Spleen (tissue), 11 donors: ENCODE measurements around the gene FAM120A. TPM values are rescaled to one million over a fixed set of nuclear protein-coding genes. Genes with fewer than 3 reads are reported as not detected.

Source experiments
- DNase-seq: peaks from one replicate; pipeline ENCODE4 v3.0.0-alpha.2; 2020
- H3K27ac ChIP-seq, 8 donors: fragments of 200-600 bp; sonication (generic) in 7 of 8; 1 replicate in 4 of 8; 2 replicates in 4 of 8; pipeline versions ENCODE4 v1.5.0 to v1.8.0; 2016 to 2021; ENCODE audit warnings: inconsistent platforms in 4 of 8, mild to moderate bottlenecking in 4 of 8, moderate library complexity in 1 of 8
- H3K27me3 ChIP-seq, 7 donors: fragments of 200-600 bp; sonication (generic) in 6 of 7; replicated peaks in 1 of 7; 1 replicate in 4 of 7; 2 replicates in 3 of 7; pipeline versions ENCODE4 v1.5.0 to v1.8.0; 2016 to 2021; ENCODE audit warnings: inconsistent platforms in 3 of 7, mild to moderate bottlenecking in 1 of 7
- H3K36me3 ChIP-seq, 6 donors: fragments of 200-600 bp; sonication (generic) in 5 of 6; 1 replicate in 4 of 6; 2 replicates in 2 of 6; pipeline versions ENCODE4 v1.5.0 to v1.8.0; 2016 to 2021; ENCODE audit warnings: inconsistent platforms in 2 of 6
- H3K4me1 ChIP-seq, 6 donors: fragments of 200-600 bp; sonication (generic) in 5 of 6; 1 replicate in 3 of 6; 2 replicates in 3 of 6; pipeline versions ENCODE4 v1.5.0 to v1.8.0; 2016 to 2021; ENCODE audit warnings: inconsistent platforms in 3 of 6
- H3K4me3 ChIP-seq, 8 donors: fragments of 200-600 bp; sonication (generic) in 7 of 8; 1 replicate in 4 of 8; 2 replicates in 4 of 8; pipeline versions ENCODE4 v1.5.0 to v1.8.0; 2016 to 2021; ENCODE audit warnings: inconsistent platforms in 4 of 8, mild to moderate bottlenecking in 4 of 8, moderate library complexity in 2 of 8
- H3K9me3 ChIP-seq, 8 donors: fragments of 200-600 bp; sonication (generic) in 7 of 8; 1 replicate in 4 of 8; 2 replicates in 4 of 8; pipeline versions ENCODE4 v1.5.0 to v1.8.0; 2016 to 2021; ENCODE audit warnings: inconsistent platforms in 4 of 8
- CTCF ChIP-seq, 11 experiments: fragments of 200-600 bp in 7 of 11; fragments of 450-650 bp in 4 of 11; sonication (generic) in 4 of 11; IDR thresholded peaks in 8 of 11; conservative IDR thresholded peaks in 3 of 11; 1 replicate in 7 of 11; 2 replicates in 4 of 11; pipeline versions ENCODE4 v1.4.0 to v1.8.0; 2016 to 2021; ENCODE audit warnings: antibody characterized with exemption in 11 of 11, inconsistent platforms in 4 of 11, mild to moderate bottlenecking in 1 of 11
- POLR2A ChIP-seq, 3 donors: fragments of 450-650 bp; IDR thresholded peaks; one replicate each; pipeline ENCODE4 v1.5.1; 2017; ENCODE audit warnings: antibody characterized with exemption in 3 of 3, mild to moderate bottlenecking in 1 of 3
- POLR2AphosphoS5 ChIP-seq, 3 donors: sonication (generic); formaldehyde crosslinking; IDR thresholded peaks; one replicate each; pipeline ENCODE4 v1.5.1; 2017; ENCODE audit warnings: antibody characterized with exemption in 3 of 3
- WGBS, 5 donors: extraction: QIAGEN DNeasy Blood & Tissue Kit in 3 of 5; methylation state at CpG; one replicate each; pipeline versions ENCODE4 v1.1.5 to v1.1.7; 2013 to 2018; 5-methylcytosine and 5-hydroxymethylcytosine counted together
- intact Hi-C: fragments of 100-400 bp; cut with DNase I; formaldehyde crosslinking; loops from one replicate; pipeline ENCODE4 v1.15.0; 2023; ENCODE audit warnings: low total_unique reads
- polyA plus RNA-seq, 3 donors: library from polyadenylated mRNA; stranded (reverse); fragments of 200-250 nt; gene quantifications; one replicate each; pipeline ENCODE4 v1.2.1, GENCODE V29; 2013
- total RNA-seq, 7 donors: library from RNA; depleted of rRNA in 3 of 7; stranded (reverse); fragments of >200 nt in 3 of 7; fragmentation: NEBNext Ultra II Directional in 4 of 7; extraction: Animal tissue kit (Norgen Biotek cat#: 25700) in 4 of 7; gene quantifications; one replicate each; pipeline versions ENCODE4 v1.1.0 to v1.2.1, GENCODE V29; 2016 to 2021
- donor health status: healthy with polysubstance abuse.
- donor health status: DM: no; HTN: no; CAD: no; lungs with moderate emphysema.
- donor health status: DM: no; HTN: no; CAD: no.
- donor health status: Bipolar disorder and iron deficiency.
- donor health status: healthy.
- donor health status: DM: no; HTN: no; CAD: no.
- donor health status: DM: yes; HTN: yes; CAD: no.

Gene FAM120A
- total and polyA plus RNA-seq, 10 donors = 33.0 to 116 (median 102) TPM

GRCh38 chr9:93567271-93567959, 115.9 kb downstream of the FAM120A start:
- Histone ChIP-seq H3K27me3 (no peaks in the 10 kb centered on the region), H3K36me3 (peaks cover 0 to 30% (median 23%) of the 10 kb centered on the region in 6 donors), H3K4me3 (peak overlapping the region; percentile 18 to 75 (median 42)), H3K4me1 (peaks cover 9 to 40% (median 28%) of the 10 kb centered on the region in 6 donors), H3K27ac (peak overlapping the region; percentile 84 to 98 (median 92)), H3K9me3 (peaks cover 0 to 8% (median 0%) of the 10 kb centered on the region in 8 donors)
- DNase-seq = peak; percentile 83
- TF ChIP-seq POLR2A (IDR thresholded peaks at IDR 0.05) (no peak), CTCF (IDR thresholded peaks at IDR 0.05 in 8 of 11, conservative IDR thresholded peaks at IDR 0.05 in 3 of 11) (no peak), POLR2AphosphoS5 (IDR thresholded peaks at IDR 0.05) (no peak)
- 62 to 74% (median 68%) methylated on average over 13 to 15 of the region's 15 CpGs for WGBS, 5 donors
- intact Hi-C loops = loop anchor here (10.0 kb wide), 1 partner anchor 403 kb away; no protein-coding TSS in a partner anchor

GRCh38 chr9:93568169-93568568, 116.7 kb downstream of the FAM120A start:
- Histone ChIP-seq H3K4me1 (peaks cover 9 to 40% (median 28%) of the 10 kb centered on the region in 6 donors), H3K27ac (peak overlapping the region in 7 of 8 donors; percentile 84 to 98 (median 93)), H3K36me3 (peaks cover 0 to 23% (median 16%) of the 10 kb centered on the region in 6 donors), H3K9me3 (peaks cover 0 to 8% (median 0%) of the 10 kb centered on the region in 8 donors), H3K27me3 (no peaks in the 10 kb centered on the region), H3K4me3 (no peak overlapping the region)
- TF ChIP-seq POLR2A (IDR thresholded peaks at IDR 0.05) (no peak), POLR2AphosphoS5 (IDR thresholded peaks at IDR 0.05) (no peak), CTCF (IDR thresholded peaks at IDR 0.05 in 8 of 11, conservative IDR thresholded peaks at IDR 0.05 in 3 of 11) (no peak)
- DNase-seq = no peak
- 92 to 97% (median 94%) methylated on average over 5 of the region's 5 CpGs for WGBS, 5 donors
- intact Hi-C loops = loop anchor here (10.0 kb wide), 1 partner anchor 403 kb away; no protein-coding TSS in a partner anchor

GRCh38 chr9:93569621-93570174, 118.2 kb downstream of the FAM120A start:
- H3K27ac ChIP-seq = peak overlapping the region in 3 of 8 donors; percentile 29 to 98 (median 41)
- no peaks in the 10 kb centered on the region for H3K27me3 ChIP-seq
- DNase-seq = no peak
- TF ChIP-seq CTCF (IDR thresholded peaks at IDR 0.05 in 8 of 11, conservative IDR thresholded peaks at IDR 0.05 in 3 of 11) (no peak), POLR2A (IDR thresholded peaks at IDR 0.05) (no peak), POLR2AphosphoS5 (IDR thresholded peaks at IDR 0.05) (no peak)
- intact Hi-C loops = loop anchor here (10.0 kb wide), 1 partner anchor 405 kb away; no protein-coding TSS in a partner anchor
- H3K4me3 ChIP-seq = no peak overlapping the region
- 22 to 44% (median 32%) methylated on average over 1 of the region's 1 CpG for WGBS, 5 donors
- H3K4me1 ChIP-seq = peaks cover 13 to 49% (median 33%) of the 10 kb centered on the region in 6 donors
- H3K36me3 ChIP-seq = peaks cover 0 to 7% (median under 1%) of the 10 kb centered on the region in 6 donors
- peaks cover 0 to 8% (median 0%) of the 10 kb centered on the region in 8 donors for H3K9me3 ChIP-seq

GRCh38 chr9:93572221-93572620, 120.7 kb downstream of the FAM120A start:
- Histone ChIP-seq H3K4me1 (peaks cover 17 to 50% (median 31%) of the 10 kb centered on the region in 6 donors), H3K9me3 (peaks cover 0 to 8% (median 0%) of the 10 kb centered on the region in 8 donors), H3K4me3 (no peak overlapping the region), H3K36me3 (no peaks in the 10 kb centered on the region), H3K27ac (no peak overlapping the region), H3K27me3 (no peaks in the 10 kb centered on the region)
- TF ChIP-seq POLR2AphosphoS5 (IDR thresholded peaks at IDR 0.05) = no peak
- TF ChIP-seq CTCF (IDR thresholded peaks at IDR 0.05 in 8 of 11, conservative IDR thresholded peaks at IDR 0.05 in 3 of 11) = no peak
- no peak for TF ChIP-seq POLR2A (IDR thresholded peaks at IDR 0.05)
- intact Hi-C loops = no loop called here
- DNase-seq = no peak
- 91 to 98% (median 95%) methylated on average over 2 of the region's 2 CpGs for WGBS, 5 donors
